Measurements from ENCODE around the gene EIF3J.
"Not testable (repeated sequence)": the region's sequence is repeated elsewhere in the genome, so short reads cannot be mapped to it uniquely, and the experiment has no call there.

EIF3J gene

DNA sequence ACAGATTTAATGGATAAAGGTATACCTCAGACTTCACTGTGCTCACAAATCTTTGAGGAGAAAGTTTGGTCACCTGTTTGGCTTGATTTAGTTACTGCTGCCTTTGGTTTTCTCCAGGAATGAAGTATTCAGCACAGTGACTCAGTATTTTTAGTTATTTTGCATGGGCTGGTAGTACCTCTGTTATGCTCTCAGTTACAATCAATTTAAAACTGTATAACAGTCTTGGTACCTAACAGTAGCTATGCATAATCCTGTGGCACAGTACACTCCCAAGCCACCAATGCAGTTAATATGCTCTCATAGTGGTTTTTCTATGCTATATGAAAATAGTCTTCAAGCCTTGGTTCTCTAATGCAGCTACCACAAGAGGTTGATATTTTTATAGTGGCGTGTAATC is 11.9 kb upstream of the EIF3J start:
- H3K27ac ChIP-seq (ENCODE audit: low read depth, low read length, severe bottlenecking), result no peak overlapping the region
- H3K4me1 ChIP-seq (ENCODE audit: control insufficient read depth, insufficient read depth, low read length, poor library complexity, severe bottlenecking), result no peaks in the 10 kb centered on the region
- no peak overlapping the region for H3K4me3 ChIP-seq (ENCODE audit: extremely low read depth, insufficient read depth, low read length, poor library complexity, severe bottlenecking)
- no peaks in the 10 kb centered on the region for H3K9me3 ChIP-seq (ENCODE audit: control insufficient read depth, low read length)
- H3K36me3 ChIP-seq (ENCODE audit: control insufficient read depth, insufficient read depth, low read length), result peaks cover 38% of the 10 kb centered on the region
- 100% methylated on average over 1 of the region's 1 CpG; no CpG with 5 or more reads in 1 of the 2 experiments for WGBS, 2 experiments (ENCODE audit: insufficient coverage in 2 of 2)

- Histone ChIP-seq H3K4me1 (ENCODE audit: control insufficient read depth, insufficient read depth, low read length, poor library complexity, severe bottlenecking) (no peaks in the 10 kb centered on the region), H3K36me3 (ENCODE audit: control insufficient read depth, insufficient read depth, low read length) (peaks cover 25% of the 10 kb centered on the region), H3K9me3 (ENCODE audit: control insufficient read depth, low read length) (no peaks in the 10 kb centered on the region), H3K4me3 (ENCODE audit: extremely low read depth, insufficient read depth, low read length, poor library complexity, severe bottlenecking) (no peak overlapping the region), H3K27ac (ENCODE audit: low read depth, low read length, severe bottlenecking) (no peak overlapping the region)
- WGBS, 2 experiments (ENCODE audit: insufficient coverage in 2 of 2), result 100% methylated on average over 1 of the region's 2 CpGs
These were observed 9.7 kb upstream of the EIF3J start for GRCh38 chr15:44527241-44527640.

DNA sequence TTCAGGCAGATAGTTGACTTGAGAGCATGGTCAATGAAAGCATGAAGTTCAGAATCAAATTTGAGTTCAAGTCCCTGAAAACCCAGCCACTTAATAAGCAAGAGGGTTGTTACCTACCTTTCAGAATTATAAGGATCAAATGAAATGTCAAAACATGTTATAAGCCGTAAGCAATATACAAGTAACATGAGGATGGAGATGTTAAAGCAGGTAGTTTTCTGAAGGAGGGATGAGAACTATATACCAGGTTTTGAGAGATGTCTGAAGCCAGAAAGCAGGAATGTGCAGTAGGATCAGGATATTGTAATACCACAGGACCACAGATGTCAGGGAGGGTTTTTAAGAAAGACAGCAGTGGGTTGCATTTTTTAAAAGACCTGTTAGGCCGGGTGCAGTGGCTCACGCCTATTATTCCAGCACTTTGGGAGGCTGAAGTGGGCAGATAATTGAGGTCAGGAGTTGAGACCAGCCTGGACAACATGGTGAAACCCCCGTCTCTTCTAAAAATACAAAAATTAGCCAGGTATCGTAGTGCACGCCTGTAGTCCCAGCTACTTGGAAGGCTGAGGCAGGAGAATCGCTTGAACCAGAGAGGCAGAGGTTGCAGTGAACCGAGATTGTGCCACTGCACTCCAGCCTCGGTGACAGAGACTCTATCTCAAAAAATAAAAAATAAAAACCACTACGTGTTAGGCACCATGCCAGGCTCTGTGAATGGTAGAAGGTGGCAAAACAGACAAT is 6.9 kb upstream of the EIF3J start:
- 84 to 89% methylated on average over 8 to 9 of the region's 10 CpGs for WGBS, 2 experiments (ENCODE audit: insufficient coverage in 2 of 2)
- Histone ChIP-seq H3K36me3 (ENCODE audit: control insufficient read depth, insufficient read depth, low read length) (peaks cover 16% of the 10 kb centered on the region), H3K9me3 (ENCODE audit: control insufficient read depth, low read length) (no peaks in the 10 kb centered on the region), H3K27ac (ENCODE audit: low read depth, low read length, severe bottlenecking) (no peak overlapping the region), H3K4me3 (ENCODE audit: extremely low read depth, insufficient read depth, low read length, poor library complexity, severe bottlenecking) (no peak overlapping the region), H3K4me1 (ENCODE audit: control insufficient read depth, insufficient read depth, low read length, poor library complexity, severe bottlenecking) (peaks cover 3% of the 10 kb centered on the region)

- peaks cover 15% of the 10 kb centered on the region for H3K36me3 ChIP-seq (ENCODE audit: control insufficient read depth, insufficient read depth, low read length)
- no peak overlapping the region for H3K4me3 ChIP-seq (ENCODE audit: extremely low read depth, insufficient read depth, low read length, poor library complexity, severe bottlenecking)
- peaks cover 6% of the 10 kb centered on the region for H3K4me1 ChIP-seq (ENCODE audit: control insufficient read depth, insufficient read depth, low read length, poor library complexity, severe bottlenecking)
- WGBS, 2 experiments (ENCODE audit: insufficient coverage in 2 of 2), result 96 to 100% methylated on average over 2 of the region's 3 CpGs
- H3K27ac ChIP-seq (ENCODE audit: low read depth, low read length, severe bottlenecking), result no peak overlapping the region
- H3K9me3 ChIP-seq (ENCODE audit: control insufficient read depth, low read length), result no peaks in the 10 kb centered on the region
These were observed 6.3 kb upstream of the EIF3J start for GRCh38 chr15:44530653-44531052.

- H3K4me1 ChIP-seq (ENCODE audit: control insufficient read depth, insufficient read depth, low read length, poor library complexity, severe bottlenecking); H3K27ac ChIP-seq (ENCODE audit: low read depth, low read length, severe bottlenecking); H3K9me3 ChIP-seq (ENCODE audit: control insufficient read depth, low read length); H3K4me3 ChIP-seq (ENCODE audit: extremely low read depth, insufficient read depth, low read length, poor library complexity, severe bottlenecking): not testable (repeated sequence)
- WGBS, 2 experiments (ENCODE audit: insufficient coverage in 2 of 2), result 93 to 95% methylated on average over 3 to 5 of the region's 5 CpGs
- peaks cover 15% of the 10 kb centered on the region for H3K36me3 ChIP-seq (ENCODE audit: control insufficient read depth, insufficient read depth, low read length)
These were observed 4.7 kb upstream of the EIF3J start for GRCh38 chr15:44532275-44532674.

GRCh38 chr15:44532689-44533088 is 4.3 kb upstream of the EIF3J start:
- H3K9me3 ChIP-seq (ENCODE audit: control insufficient read depth, low read length), result no peaks in the 10 kb centered on the region
- WGBS, 2 experiments (ENCODE audit: insufficient coverage in 2 of 2), result 94 to 100% methylated on average over 3 of the region's 3 CpGs
- no peak overlapping the region for H3K27ac ChIP-seq (ENCODE audit: low read depth, low read length, severe bottlenecking)
- no peak overlapping the region for H3K4me3 ChIP-seq (ENCODE audit: extremely low read depth, insufficient read depth, low read length, poor library complexity, severe bottlenecking)
- peaks cover 6% of the 10 kb centered on the region for H3K4me1 ChIP-seq (ENCODE audit: control insufficient read depth, insufficient read depth, low read length, poor library complexity, severe bottlenecking)
- H3K36me3 ChIP-seq (ENCODE audit: control insufficient read depth, insufficient read depth, low read length), result peaks cover 15% of the 10 kb centered on the region

GRCh38 chr15:44535092-44535491 is 1.9 kb upstream of the EIF3J start:
- H3K4me3 ChIP-seq (ENCODE audit: extremely low read depth, insufficient read depth, low read length, poor library complexity, severe bottlenecking), result no peak overlapping the region
- H3K4me1 ChIP-seq (ENCODE audit: control insufficient read depth, insufficient read depth, low read length, poor library complexity, severe bottlenecking), result peaks cover 6% of the 10 kb centered on the region

GRCh38 chr15:44535523-44536301 is 1.2 kb upstream of the EIF3J start:
- WGBS, 2 experiments (ENCODE audit: insufficient coverage in 2 of 2), result 65 to 70% methylated on average over 31 to 33 of the region's 36 CpGs
- peak overlapping the region; percentile 98 for H3K27ac ChIP-seq (ENCODE audit: low read depth, low read length, severe bottlenecking)
- H3K4me3 ChIP-seq (ENCODE audit: extremely low read depth, insufficient read depth, low read length, poor library complexity, severe bottlenecking), result peak overlapping the region; percentile 96
- peaks cover 33% of the 10 kb centered on the region for H3K36me3 ChIP-seq (ENCODE audit: control insufficient read depth, insufficient read depth, low read length)
- no peaks in the 10 kb centered on the region for H3K9me3 ChIP-seq (ENCODE audit: control insufficient read depth, low read length)
- H3K4me1 ChIP-seq (ENCODE audit: control insufficient read depth, insufficient read depth, low read length, poor library complexity, severe bottlenecking), result peaks cover 8% of the 10 kb centered on the region

More at GRCh38 chr15:44535092-44535491, 1.9 kb upstream of the EIF3J start:
- no peaks in the 10 kb centered on the region for H3K9me3 ChIP-seq (ENCODE audit: control insufficient read depth, low read length)
- H3K36me3 ChIP-seq (ENCODE audit: control insufficient read depth, insufficient read depth, low read length), result peaks cover 27% of the 10 kb centered on the region
- WGBS, 2 experiments (ENCODE audit: insufficient coverage in 2 of 2), result 97 to 98% methylated on average over 8 of the region's 8 CpGs
- H3K27ac ChIP-seq (ENCODE audit: low read depth, low read length, severe bottlenecking), result no peak overlapping the region

DNA sequence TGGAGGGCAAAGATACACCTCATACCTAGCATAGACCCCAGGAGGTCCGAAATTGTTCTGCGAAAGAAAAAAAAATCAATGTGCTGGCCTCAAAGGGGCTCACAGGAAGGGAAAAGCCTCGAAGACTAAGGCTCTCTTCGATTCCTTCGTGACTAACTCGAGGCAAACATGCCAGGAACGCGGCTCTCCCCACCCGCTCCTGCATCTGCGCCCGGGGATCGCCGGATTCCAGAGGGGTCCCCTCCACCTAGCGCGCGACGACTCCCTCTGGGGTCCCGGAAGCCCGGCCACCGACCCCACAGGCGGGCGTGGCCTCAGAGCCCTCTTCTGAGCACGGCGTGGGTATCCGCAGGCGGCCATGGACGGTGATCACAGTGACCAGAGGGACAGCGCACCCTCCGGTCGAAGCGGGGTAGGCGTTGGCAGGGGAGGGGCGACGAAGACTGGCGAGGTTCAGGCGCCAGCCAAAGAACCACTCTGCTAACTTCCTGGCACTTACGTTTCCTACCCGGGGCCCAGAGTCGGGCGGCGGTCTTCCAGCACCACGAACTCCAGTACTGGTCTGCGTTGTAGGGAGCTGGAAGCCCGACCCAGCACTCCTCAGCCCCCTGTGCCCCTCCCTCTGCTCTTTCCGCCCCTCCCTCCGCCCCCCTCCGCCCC is 515 bp upstream of the EIF3J start:
- peaks cover 10% of the 10 kb centered on the region for H3K4me1 ChIP-seq (ENCODE audit: control insufficient read depth, insufficient read depth, low read length, poor library complexity, severe bottlenecking)
- WGBS, 2 experiments (ENCODE audit: insufficient coverage in 2 of 2), result 0% methylated on average over 32 to 35 of the region's 47 CpGs
- no peaks in the 10 kb centered on the region for H3K9me3 ChIP-seq (ENCODE audit: control insufficient read depth, low read length)
- peak overlapping the region; percentile 96 for H3K4me3 ChIP-seq (ENCODE audit: extremely low read depth, insufficient read depth, low read length, poor library complexity, severe bottlenecking)
- peak overlapping the region; percentile 98 for H3K27ac ChIP-seq (ENCODE audit: low read depth, low read length, severe bottlenecking)
- peaks cover 40% of the 10 kb centered on the region for H3K36me3 ChIP-seq (ENCODE audit: control insufficient read depth, insufficient read depth, low read length)

- Histone ChIP-seq H3K36me3 (ENCODE audit: control insufficient read depth, insufficient read depth, low read length) (peaks cover 52% of the 10 kb centered on the region), H3K4me1 (ENCODE audit: control insufficient read depth, insufficient read depth, low read length, poor library complexity, severe bottlenecking) (peaks cover 11% of the 10 kb centered on the region), H3K9me3 (ENCODE audit: control insufficient read depth, low read length) (no peaks in the 10 kb centered on the region), H3K27ac (ENCODE audit: low read depth, low read length, severe bottlenecking) (peak overlapping the region; percentile 95), H3K4me3 (ENCODE audit: extremely low read depth, insufficient read depth, low read length, poor library complexity, severe bottlenecking) (peak overlapping the region; percentile 96)
- 5 to 8% methylated on average over 4 to 5 of the region's 13 CpGs for WGBS, 2 experiments (ENCODE audit: insufficient coverage in 2 of 2)
These were observed 841 bp downstream of the EIF3J start for GRCh38 chr15:44537735-44538240.
